HG03139 (cell line): ENCODE results near the gene ZNF821.
"Not testable (repeated sequence)": the region's sequence is repeated elsewhere in the genome, so short reads cannot be mapped to it uniquely, and the experiment has no call there.

Experiments used
- ATAC-seq: cut with Tn5 transposase; IDR thresholded peaks from one replicate; pipeline ENCODE4 v1.9.1; 2021; ENCODE audit not compliant: unreplicated experiment

Gene ZNF821, protein sequence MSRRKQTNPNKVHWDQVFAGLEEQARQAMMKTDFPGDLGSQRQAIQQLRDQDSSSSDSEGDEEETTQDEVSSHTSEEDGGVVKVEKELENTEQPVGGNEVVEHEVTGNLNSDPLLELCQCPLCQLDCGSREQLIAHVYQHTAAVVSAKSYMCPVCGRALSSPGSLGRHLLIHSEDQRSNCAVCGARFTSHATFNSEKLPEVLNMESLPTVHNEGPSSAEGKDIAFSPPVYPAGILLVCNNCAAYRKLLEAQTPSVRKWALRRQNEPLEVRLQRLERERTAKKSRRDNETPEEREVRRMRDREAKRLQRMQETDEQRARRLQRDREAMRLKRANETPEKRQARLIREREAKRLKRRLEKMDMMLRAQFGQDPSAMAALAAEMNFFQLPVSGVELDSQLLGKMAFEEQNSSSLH

DNA sequence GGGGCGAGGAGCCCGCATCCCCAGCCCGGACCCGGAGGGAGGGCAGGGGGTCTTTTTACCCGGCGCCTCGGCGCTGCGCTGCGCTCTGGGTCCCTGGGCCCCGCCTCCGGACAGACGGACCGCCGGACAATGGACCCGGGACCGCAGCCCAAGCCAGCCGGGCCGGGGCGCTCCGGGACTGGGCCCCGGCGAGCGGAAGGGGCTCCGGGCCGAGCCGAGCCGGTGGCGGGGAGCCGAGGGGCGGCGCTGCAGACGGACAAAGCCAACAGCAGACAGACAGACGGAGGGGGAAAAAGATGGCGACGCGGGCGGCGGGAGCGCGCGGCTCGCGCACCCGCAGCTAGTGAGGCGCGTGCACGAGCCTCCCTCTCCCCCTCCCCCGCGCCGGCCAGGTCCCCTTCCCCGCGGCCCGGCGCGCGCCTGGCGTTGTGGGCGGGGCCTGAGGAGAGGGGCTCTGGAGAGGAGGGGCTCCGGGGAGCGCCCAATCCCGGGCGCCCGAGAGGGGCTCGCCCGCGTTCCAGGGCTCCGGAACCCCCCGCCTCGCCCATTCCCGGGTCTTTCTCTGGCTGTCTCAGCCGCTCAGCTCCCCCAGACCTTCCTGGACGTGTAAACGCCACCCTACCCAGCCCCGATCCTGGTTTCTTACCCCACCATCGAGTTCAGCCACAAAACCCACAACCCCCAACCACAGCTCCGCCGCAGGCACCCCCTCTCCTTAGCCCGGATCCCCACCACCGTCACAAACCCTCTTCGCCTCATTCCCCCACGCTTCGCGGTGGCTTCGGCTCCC lies at the start of gene ZNF821:
Gene ZNF821, minus strand, starts transcription at position 334 of the 790 bp plus-strand sequence. CDS start 4,236 bp downstream, outside the sequence.
- peak; percentile 39 for ATAC-seq

DNA sequence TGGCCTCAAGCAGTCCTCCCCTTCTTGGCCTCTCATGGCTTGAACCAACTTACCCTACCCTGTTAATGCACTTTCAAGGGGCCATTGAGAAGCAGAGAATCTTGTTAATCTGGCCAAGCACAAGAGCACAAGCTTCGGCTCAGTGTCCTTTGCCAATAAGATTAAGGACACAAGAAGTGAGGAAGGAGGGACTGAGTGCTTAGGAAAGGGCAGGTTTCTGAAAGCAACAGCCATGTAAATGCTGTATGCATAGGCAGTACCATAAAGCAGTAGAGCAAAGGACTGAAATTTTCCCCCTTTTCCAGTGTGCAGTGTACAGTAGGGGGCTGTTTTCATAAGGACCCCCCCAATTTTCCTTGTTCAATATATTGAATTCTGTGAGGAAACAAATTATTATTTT lies 49.0 kb upstream of the ZNF821 start:
- ATAC-seq = no peak

DNA sequence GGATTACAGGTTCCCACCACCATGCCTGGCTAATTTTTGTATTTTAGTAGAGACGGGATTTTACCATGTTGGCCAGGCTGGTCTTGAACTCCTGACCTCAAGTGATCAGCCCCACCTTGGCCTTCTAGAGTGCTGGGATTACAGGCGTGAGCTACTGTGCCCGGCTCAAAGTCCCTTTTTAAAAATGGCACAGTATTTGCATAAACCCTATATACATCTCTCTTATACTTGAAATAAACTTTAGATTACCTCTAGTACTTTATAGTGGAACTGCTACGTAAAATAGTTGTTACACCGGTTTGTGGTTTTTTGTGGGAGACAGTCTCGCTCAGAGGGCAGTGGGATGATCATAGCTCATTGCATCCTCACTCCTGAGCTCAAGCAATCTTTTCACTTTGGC lies 47.6 kb upstream of the ZNF821 start:
- no peak for ATAC-seq

DNA sequence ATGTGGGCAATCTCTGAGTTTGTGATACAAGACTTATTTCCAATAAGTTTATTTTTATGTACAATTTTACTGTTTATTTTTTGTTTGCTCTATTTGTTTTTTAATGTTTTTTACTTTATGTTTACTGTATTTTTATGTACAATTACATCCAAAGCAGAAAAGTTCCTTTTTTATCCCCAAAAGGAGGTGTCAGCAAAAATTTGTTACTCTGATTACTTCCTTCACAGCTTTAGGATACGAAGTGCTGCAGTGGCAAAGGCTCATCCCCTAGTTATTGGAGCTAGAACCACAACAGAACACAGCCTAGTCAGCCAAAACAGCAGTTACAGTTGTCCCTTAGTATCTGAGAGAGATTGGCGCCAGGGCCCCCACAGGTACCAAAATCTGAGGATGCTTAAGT lies 47.0 kb upstream of the ZNF821 start:
- ATAC-seq = no peak

DNA sequence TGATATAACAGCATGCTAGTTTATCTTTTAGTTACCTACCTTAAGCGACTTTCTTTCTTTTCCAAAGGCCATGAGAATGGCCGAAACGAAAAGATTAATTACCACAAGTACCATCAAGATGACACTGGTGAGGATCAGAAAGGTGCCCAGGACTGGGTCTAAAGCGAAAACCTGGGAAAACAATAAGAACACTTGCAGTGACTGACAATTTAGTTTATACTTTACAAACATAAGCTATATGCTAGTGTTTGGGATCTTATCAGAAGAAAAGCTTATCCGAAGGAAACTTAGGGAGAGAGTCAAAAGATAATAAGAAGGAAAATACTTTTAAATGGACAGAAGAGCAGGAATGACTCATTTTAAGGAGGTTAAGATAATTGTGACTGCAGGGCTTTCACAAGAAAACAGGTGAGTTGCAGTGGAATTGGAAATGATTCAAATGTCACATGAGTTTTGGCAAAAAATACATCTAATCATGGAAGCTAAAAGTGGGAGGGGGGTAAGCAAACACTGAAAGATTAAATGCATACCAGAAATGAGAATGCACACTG lies 46.1 kb upstream of the ZNF821 start:
- no peak for ATAC-seq

DNA sequence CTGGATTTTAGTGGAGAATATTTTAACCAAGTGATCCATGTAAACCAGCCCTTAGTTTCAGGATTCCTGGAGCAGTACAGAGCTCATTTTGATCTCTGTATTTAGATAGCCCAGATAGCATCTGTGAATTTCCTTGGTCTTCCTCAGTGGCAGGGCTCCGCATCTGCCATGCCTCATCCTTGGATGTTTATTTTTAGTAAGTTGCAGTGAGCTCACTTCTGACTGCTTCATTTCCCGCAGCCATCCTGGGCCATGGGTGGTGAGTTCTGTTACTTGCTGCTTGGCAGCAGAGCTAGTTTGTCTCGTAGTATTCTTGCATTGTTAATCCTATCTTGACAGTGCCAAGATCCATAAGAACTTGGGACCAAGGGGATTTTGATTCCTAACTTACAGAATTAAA lies 45.1 kb upstream of the ZNF821 start:
- ATAC-seq = no peak

DNA sequence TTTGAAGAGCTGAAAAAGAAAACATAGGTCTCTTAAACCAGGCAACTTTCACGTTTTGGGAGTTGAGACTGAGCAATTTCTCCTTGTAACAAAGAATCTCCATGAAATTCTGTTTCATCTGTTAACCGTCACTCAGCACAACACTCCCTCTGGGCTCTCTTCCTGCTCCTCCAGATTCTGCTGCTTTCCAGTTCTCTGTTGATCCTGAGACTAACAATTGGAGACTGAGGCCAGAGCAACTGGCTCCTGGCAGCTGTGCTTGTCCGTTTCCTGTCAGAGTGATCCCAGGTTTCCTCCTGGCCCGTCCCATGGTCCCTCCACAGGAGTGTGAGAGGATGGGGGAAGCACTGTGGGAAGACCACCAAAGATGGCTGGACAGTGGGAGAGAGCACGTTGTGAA lies 43.8 kb upstream of the ZNF821 start:
- ATAC-seq = no peak

DNA sequence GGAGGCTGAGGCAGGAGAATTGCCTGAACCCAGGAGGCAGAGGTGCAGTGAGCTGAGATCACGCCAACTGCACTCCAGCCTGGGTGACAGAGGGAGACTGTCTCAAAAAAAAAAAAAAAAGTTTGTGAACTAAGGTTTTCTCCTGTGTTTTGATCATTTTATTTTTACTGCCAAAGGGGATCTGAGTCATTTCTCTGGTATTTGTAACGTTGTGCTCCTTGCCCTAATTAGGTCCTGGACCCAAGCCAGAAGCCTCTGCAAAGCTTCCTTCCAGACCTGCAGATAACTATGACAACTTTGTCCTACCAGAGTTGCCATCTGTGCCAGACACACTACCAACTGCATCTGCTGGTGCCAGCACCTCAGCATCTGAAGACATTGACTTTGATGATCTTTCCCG lies 43.4 kb upstream of the ZNF821 start:
- no peak for ATAC-seq

DNA sequence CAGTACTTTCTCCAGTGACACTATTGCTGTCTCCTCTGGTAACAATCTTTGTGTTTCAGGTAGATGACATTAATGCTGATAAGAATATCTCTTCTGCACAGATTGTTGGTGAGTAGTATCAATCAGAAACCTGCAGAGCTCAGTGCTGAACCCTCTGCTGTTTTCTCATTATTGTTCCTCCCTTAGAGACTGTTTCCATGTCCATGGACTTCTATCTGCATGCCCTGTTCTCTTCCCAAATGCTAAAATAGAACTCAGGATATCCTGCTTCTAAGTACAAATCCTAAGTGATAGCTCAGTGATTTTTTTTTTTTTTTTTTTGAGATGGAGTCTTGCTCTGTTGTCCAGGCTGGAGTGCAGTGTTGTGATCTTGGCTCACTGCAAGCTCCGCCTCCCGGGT lies 40.7 kb upstream of the ZNF821 start:
- ATAC-seq = no peak

DNA sequence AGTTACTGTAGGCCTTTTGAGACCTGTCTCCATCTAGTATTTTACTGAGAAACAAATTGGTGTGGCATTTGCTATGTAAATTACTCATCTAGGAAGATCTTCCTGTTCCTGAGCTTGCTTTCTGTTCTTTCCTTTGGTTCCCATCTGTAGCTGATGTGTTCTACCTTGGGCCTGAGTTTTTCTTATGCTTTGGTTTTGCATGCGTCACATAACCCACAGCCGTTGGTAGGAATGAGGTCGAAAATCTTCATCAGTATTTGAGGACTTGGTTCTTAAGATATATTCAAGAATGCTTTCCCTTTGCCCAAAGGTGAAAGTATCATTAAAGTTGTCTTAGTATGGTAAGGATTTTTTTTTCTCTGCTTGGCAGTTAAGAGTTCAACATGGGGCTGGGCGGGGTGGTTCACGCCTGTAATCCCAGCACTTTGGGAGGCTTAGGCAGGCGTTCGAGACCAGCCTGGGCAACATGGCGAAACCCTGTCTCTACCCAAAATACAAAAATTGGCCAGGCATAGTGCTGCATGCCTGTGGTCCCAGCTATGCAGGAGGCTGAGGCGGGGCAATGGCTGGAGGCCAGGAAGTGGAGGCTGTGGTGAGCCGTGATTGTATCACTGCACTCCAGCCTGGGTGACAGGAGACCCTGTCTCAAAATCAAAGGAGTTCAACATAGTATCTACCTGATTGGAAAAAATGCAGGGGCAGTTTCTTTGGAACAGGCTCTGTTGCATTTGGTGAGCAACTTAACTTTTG lies 40.1 kb upstream of the ZNF821 start:
- no peak for ATAC-seq

DNA sequence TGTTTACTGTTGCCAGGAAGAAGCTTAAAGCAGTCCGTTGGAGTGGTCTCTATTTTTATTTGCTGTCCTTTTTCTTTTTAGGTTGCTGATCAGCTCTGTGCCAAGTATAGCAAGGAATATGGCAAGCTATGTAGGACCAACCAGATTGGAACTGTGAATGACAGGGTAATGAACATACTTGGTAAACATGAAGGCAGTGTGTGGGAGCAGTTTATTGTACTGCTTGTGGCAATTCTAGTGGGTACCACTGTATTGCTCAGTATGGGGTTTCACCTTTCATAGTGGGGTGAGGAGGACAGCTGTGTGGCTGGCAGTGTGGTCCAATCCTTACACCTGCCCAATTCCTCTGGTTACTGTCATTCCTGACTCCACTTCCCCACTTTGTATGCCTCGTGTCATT lies 36.7 kb upstream of the ZNF821 start:
- ATAC-seq = no peak

DNA sequence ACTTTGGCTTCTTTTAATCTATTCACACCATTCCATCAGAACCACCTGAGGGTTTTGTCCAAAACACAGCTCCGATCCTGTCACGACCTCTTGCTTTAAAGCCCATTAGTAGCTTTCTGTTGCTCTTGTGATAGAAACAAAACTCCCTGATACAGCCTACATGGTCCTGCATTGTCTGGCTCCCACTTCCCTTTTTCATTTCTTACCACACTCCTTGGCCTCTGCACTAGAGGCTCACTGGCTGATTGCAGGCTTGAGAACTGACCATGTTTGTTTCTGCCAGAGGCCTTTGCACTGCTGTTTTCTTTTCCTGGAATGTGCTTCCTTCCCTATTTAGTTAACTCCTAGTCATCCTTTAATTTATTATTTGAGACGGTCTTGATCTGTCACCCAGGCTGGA lies 35.1 kb upstream of the ZNF821 start:
- ATAC-seq = no peak

DNA sequence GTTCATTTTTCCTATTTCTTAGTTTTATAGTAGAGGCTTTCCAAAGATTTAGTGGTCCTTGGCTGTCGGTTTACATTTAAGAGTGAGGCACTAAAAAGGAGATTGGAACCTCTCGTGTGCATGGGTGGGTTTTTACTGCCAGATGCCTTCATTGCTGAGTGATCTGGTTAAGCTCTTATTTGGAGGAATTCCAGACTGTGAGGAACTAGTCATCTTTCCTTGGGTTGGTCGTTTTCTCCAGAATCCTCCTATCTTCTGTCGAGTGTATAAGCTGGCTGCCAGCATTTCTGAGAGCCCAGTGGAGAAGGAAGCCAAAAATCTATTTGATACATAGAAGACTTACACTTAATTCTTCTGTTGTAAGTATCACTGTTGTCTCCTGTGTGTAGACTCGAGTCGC lies 33.9 kb upstream of the ZNF821 start:
- ATAC-seq = no peak

DNA sequence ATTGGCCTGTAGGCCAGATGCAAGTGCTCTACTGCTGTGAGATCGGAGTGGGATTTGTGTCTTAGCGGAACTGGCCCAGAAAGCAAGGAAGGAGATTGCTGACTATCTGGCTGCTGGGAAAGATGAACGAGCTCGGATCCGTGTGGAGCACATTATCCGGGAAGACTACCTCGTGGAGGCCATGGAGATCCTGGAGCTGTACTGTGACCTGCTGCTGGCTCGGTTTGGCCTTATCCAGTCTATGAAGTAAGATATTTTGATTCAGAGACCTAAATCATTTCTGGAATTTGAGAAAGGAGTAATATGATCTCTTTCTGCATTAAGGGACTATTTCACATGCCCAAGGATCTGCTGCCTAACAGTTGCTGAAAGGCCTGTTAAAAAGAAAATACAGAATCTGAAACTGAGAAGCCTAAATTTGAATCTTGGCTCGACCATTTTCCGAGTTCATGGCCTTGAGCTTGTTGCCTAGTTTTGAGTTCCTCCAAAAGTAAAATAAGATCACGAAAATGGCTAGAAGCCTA lies 32.5 kb upstream of the ZNF821 start:
- no peak for ATAC-seq

DNA sequence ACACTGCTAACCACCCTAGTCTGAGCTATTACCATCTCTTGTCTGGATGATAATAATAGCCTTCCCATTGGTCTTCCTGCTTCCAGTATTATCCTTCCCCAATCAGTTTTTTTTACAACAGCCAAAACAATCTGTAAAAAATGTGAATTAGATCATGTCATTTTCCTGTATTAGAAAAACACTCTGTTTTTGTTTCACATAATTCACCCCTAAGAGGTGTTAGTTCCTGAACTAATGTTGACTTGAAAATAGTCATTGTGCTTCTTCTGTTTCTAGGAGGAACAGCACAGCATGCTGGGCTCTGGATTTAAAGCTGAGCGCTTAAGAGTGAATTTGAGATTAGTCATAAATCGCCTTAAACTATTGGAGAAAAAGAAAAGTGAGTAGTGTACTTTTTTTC lies 31.4 kb upstream of the ZNF821 start:
- no peak for ATAC-seq

DNA sequence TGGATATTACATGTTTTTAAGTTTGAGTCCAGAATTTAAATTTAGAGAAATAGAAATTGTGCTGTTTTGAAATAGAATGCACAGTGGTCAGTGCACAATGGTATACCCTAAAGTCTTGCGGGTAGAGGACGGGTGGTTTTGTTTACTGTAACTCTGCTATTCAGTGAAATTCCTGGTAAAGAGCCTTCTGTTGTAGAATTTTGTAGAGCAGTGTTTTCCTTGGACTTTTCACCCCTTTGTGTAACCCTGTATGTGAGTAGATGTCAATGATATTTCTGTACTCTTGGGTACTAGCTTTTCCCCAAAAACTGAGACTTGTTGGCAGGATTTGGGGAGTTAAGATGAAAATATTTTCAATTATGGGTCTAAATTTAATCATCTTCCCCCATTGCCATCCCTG lies 30.8 kb upstream of the ZNF821 start:
- no peak for ATAC-seq

DNA sequence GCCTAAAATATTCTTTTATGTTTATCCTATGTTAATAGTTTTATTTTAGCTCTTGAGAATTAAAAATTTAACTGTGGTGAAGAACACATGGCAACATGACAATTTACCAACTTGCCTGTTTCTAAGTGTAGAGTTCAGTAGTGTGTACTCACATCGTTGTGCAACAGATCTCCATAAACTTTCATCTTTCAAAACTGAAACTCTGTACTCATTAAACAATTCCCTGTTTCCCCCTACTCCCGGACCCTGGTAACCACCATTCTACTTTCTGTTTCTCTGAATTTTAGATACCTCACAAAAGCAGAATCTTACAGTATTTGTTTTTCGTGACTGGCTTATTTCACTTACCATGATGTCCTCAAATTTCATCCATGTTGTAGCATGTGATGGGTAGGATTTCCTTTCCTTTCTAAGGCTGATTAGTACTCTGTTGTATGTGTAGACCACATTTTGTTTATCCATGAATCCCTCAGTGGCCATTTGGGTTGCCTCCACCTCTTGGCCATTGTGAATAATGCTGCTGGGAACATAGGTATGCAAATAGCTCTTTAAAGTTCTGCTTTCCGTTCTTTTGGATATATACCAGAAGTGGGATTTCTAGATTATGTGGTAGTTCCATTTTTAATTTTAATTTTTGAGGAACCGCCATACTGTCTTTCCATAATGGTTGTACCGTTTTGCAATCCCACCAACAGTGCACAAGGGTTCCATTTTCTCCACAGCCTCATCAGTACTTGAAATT lies 28.7 kb upstream of the ZNF821 start:
- no peak for ATAC-seq

DNA sequence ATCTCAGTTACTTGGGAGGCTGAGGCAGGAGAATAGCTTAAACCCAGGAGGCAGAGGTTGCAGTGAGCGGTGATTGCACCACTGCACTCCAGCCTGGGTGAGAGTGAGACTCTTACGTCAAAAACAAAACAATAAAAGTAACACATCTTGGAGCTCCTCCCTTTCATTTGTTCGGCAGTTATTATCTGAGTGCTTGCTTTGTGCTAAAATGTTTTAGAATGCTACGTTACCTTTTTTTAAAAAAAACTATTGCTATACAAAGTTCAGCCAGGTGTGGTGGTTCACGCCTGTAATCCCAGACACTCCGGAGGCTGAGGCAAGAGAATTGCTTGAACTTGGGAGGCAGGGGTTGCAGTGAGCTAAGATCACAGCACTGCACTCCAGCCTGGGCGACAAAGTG lies 27.1 kb upstream of the ZNF821 start:
- ATAC-seq = no peak

DNA sequence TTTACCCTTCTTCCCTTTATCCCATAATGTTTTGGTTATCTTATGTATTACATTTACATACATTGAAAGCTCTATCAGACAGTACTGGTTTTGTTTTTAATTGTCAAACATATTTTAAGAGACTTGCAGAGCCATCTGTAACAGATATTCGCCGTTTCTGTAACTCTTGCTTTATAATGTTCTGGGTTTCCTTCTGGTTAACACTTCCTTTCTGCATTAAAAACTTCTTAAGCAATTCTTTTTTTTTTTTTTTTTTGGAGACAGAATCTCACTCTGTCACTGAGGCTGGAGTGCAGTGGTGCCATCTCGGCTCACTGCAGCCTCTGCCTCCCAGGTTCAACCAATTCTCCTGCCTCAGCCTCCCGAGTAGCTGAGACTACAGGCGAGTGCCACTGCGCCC lies 21.8 kb upstream of the ZNF821 start:
- ATAC-seq = not testable (repeated sequence)

DNA sequence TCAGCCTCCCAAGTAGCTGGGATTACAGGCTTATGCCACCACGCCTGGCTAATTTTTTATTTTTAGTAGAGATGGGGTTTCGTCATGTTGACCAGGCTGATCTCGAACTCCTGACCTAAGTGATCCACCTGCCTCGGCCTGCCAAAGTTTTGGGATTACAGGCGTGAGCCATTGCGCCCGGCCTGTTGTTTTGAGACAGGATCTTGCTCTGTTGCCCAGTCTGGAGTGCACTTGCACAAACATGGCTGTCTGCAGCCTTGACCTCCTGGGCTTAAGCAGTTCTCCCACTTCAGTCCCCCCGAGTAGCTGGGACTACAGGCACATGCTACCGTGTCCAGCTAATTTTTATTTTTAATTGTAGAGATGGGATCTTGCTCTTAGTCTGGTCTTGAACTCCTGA lies 20.3 kb upstream of the ZNF821 start:
- ATAC-seq = no peak
